Eye (tissue), 1 donor: ENCODE results near the gene EME1.
"Not testable (repeated sequence)": the region's sequence is repeated elsewhere in the genome, so short reads cannot be mapped to it uniquely, and the experiment has no call there.

Source experiments
- DNase-seq: peaks from one replicate; pipeline ENCODE4 v3.0.0-alpha.2; 2015

Gene EME1, protein sequence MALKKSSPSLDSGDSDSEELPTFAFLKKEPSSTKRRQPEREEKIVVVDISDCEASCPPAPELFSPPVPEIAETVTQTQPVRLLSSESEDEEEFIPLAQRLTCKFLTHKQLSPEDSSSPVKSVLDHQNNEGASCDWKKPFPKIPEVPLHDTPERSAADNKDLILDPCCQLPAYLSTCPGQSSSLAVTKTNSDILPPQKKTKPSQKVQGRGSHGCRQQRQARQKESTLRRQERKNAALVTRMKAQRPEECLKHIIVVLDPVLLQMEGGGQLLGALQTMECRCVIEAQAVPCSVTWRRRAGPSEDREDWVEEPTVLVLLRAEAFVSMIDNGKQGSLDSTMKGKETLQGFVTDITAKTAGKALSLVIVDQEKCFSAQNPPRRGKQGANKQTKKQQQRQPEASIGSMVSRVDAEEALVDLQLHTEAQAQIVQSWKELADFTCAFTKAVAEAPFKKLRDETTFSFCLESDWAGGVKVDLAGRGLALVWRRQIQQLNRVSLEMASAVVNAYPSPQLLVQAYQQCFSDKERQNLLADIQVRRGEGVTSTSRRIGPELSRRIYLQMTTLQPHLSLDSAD

DNA sequence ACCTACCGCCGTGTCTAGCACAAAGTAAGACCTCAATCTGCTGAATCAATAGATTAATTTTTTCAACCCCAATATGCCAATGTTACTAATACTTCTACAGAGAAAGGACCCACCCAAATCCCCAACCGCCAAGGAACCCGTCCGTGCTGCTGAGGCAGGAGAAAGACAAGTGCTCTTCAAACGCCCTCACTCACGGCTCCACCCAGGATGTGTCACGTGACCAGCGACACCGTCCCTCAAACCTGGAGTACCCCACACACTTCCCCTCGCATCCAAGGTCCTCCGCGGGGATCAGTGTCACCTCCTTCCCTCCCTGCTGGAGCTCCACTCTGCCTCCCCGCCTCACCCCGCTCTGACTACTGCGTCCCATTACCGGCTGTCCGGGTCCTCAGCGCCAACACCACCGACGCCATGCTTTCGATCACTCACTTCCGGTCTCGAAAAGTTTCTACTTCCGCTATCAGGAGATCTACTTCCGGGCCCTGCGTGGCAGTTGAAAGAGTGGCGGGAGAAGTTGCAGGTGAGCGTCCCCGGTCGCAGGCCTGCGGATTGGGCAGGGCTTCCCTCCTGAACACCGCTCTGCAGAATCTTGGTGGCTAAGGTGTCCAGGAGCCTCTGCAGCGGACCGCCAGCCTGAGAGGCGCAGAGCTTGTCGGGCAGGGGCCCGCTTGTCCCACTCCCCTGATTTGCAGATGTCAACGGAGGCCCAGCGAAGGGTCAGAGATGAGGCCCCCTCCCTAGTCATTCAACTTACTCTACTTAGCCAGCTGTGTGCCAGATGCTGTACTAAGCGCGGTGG lies at the start of gene EME1, which contains the start of gene MRPL27:
TSS of gene EME1 (plus strand) at position 472 of the 799 bp plus-strand sequence. CDS start 1,980 bp downstream, outside the sequence.
TSS of gene MRPL27 (minus strand) at position 427 of the 799 bp plus-strand sequence. CDS start at position 413, 14 bp downstream.
- peak; percentile 97 for DNase-seq

GRCh38 chr17:50325906-50326305 lies 47.1 kb upstream of the EME1 start:
- no peak for DNase-seq

DNA sequence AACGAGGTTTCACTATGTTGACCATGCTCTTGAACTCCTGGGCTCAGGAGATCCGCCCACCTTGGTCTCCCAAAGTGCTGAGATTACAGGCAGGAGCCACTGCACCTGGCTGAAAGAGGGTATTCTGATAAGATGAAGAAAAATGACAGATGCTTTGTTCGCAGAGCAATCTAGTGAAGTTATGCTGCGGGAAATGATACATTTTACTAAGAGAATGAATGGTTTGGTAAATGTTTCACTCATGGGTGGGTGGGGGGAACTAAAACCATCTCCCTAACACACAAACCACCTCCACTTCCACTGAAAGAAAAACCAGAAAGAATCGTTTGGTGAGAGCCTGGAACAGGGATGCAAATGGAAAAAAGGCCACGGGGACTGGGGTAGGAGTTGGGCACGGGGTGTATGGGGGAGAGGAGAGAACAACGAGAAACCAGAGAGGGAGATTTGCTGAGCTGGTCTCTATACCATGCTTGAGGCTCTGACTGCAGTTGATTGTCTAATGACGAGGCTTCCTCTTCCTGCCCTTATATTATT lies 46.1 kb upstream of the EME1 start:
- no peak for DNase-seq

- peak; percentile 63 for DNase-seq
These were observed 44.4 kb upstream of the EME1 start for GRCh38 chr17:50328363-50329325.

- DNase-seq, result no peak
These were observed 43.3 kb upstream of the EME1 start for GRCh38 chr17:50329716-50330115.

GRCh38 chr17:50330151-50330775 lies 42.8 kb upstream of the EME1 start:
- DNase-seq, result no peak

- no peak for DNase-seq
These were observed 41.8 kb upstream of the EME1 start for GRCh38 chr17:50331085-50331791.

DNA sequence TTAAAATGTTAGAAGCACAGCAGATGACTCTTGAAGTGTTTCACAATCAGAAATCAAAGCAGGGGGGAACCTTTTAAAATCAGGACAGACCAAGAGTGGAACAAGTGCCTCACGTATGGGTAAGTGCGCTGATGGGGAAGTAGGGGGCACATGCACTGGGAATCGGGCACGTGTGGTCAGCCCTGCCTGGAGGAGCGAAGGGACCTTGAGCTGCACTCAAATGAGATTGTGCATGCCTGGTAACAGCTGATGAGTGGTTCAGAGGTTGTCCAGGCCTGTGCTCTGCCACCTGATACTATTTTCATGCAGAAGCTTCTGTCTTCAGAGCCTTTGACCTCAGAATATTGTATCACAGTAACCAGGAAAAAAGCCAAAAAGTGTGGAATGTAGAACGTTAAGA lies 40.8 kb upstream of the EME1 start:
- DNase-seq, result peak; percentile 48

DNA sequence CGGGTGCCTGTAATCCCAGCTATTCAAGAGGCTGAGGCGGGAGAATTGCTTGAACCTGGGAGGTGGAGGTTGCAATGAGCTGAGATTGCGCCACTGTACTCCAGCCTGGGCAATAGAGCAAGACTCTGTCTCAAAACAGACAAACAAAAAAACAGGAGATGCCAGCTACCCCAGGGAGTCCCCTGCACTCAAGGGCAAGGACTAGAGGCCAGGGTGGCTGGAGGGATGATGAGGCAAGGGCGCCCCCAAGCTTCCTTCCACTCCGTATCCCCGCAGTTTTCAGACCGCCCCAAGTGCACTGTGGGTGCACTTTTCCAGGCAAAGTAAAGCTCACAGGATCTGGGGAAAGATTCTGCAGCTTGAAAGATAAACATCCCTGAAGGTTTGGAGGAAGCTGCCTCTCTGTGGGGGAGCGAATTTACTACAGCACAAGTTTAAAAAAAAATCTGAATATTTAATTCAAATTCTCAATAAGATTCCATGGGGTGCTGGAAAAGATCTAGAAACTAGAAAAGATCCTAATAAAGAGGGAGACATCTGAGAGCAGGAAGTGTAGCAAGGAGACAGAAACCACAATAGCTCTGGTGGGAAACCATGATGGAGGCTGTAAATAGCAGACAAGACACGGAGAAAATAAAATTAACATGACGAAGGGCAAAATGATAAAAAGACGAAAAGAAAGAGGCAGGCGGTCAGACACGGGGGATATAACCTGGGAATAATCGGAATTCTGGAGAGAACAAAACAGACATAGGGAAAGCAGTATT lies 39.6 kb upstream of the EME1 start:
- not testable (repeated sequence) for DNase-seq

GRCh38 chr17:50337956-50338355 lies 35.1 kb upstream of the EME1 start:
- no peak for DNase-seq

DNA sequence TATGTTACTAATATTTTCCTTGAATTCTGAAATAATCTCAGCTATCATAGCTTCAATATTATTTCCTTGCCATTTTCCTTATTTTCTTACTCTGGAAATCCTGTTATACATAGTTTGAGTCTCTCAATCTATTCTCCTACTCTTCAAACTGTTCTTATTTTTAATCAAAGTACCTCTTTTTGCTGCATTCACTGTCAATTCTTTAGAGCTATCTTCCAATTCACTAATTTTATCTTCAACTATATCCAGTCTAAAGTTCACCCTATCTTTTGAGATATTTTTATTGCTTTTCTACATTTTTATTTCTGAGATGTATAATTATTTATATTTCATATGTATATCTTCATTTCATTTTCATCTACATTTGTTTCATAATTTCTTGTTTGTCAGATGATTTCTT lies 34.4 kb upstream of the EME1 start:
- no peak for DNase-seq

DNA sequence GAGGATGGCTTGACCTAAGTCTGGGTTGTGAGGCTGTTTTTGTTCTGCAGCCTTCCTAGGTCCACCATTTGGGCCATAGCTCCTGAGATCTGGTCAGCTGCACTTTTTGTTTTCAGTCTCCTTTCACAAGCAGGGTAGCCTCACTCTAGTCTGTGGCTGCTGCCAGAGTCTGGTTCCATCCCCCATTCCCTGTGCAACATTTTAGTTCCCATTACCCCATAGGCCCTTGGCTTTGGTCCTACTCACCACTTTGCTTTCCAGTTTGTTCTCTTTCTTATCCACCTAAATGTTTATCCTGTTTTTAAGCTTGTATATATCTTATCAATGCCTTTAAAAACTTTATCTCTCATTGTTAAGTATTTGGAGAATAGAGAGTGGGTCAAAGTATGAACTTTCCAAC lies 33.6 kb upstream of the EME1 start:
- DNase-seq, result no peak

GRCh38 chr17:50344731-50345365 lies 28.2 kb upstream of the EME1 start:
- no peak for DNase-seq

DNA sequence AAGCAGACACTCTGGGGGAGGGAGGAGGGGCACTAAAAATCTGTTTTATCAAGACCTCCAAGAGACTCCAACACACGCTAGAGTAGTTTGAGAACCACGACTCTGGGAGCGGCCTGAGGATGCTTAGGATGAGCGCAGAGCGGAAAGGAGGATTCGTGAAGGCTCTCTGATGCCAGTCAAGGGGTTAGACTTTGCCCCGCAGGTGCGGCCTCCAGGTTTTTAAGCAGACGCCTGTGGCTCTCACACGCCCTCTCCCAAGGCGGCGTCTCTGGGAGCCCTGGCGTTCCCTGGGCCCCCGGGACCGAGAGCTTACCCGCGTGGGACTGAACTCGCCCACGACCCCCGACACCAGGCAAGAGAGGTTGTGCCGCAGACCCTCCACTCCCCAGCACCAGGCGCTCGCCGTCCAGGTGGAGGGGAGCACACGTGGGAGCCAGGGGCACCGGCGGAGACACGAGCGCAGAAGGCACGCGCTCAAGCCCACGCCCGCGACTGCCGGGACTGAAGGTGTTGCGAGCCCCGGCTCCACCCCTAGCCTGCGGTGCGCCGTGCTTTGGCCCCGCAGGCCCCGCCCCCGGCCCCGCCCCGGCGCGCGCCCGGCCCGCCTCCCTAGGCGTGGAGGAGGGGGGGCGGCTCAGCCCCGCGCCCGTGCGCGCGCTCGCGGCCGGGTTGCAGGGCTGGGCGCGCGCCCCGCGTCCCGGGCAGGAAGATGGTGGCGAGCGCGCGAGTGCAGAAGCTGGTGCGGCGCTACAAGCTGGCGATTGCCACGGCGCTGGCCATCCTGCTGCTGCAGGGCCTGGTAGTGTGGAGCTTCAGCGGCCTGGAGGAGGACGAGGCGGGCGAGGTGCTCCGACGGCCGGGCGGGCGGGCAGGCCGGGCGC lies 27.4 kb upstream of the EME1 start, which contains the start of gene XYLT2:
TSS of gene XYLT2 (plus strand) at position 695 of the 881 bp plus-strand sequence. CDS start at position 710, 15 bp downstream.
- DNase-seq, result peak; percentile 95

GRCh38 chr17:50346313-50347116 lies 26.5 kb upstream of the EME1 start:
- no peak for DNase-seq

DNA sequence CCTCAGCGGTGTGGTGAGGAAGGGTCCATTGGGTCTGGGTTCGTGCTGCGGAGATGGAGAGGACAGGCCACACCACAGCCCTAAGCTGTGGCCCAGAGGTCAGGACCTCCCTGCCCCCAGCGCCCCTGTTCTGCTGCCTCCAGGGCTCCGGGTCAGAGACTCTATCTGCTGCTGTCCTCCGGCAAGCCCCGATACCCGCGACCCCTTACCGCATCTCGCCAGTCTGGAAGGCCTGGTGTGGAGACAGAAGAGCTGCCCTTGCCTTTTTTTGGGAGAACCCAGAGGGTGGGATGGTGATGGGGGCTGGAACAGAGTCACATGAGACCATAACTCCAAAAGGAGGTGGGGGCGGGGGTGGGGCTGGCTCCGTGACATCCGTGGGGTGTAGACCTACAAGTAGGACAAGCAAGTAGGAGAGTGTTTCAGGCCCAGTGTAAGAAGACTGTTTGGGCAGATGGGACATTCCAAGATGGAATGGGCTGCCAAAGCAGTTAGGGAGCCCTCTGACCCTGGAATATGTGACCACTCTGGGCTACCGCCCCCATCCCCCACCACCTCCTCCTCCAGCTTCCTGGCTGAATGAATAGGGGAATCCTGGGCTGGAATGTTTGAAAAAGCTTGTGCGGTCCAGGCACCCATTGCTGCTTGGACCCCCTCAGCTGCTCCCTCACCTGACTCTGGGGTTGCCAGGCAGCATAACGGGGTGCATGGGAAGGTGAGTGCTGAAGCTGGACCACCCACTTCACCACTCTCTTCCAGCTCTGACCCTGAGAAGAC lies 25.7 kb upstream of the EME1 start:
- DNase-seq, result no peak

GRCh38 chr17:50347894-50348291 lies 25.1 kb upstream of the EME1 start:
- no peak for DNase-seq
